NCI-H82 (cell line): ENCODE measurements around the gene RIOK2.
A peak's percentile ranks its signal among the peaks of the same experiment; 100 is the strongest.
"Not testable (repeated sequence)": the region's sequence is repeated elsewhere in the genome, so short reads cannot be mapped to it uniquely, and the experiment has no call there.

Source experiments
- DNase-seq: peaks from one replicate; lab custom pipeline; 2025; lab: John Stamatoyannopoulos, UW

The RIOK2 gene

GRCh38 chr5:97167435-97167834 lies 15.6 kb downstream of the RIOK2 start:
- DNase-seq = no peak

- no peak for DNase-seq
Observed at GRCh38 chr5:97165726-97166125, 17.3 kb downstream of the RIOK2 start.

GRCh38 chr5:97164846-97165245 lies 18.2 kb downstream of the RIOK2 start:
- DNase-seq = no peak

- no peak for DNase-seq
Observed at GRCh38 chr5:97163790-97164285, 19.2 kb downstream of the RIOK2 start.

- DNase-seq = no peak
Observed at GRCh38 chr5:97163360-97163764, 19.7 kb downstream of the RIOK2 start.

- DNase-seq = peak; percentile 78
Observed at GRCh38 chr5:97162045-97162444, 21.0 kb downstream of the RIOK2 start.

GRCh38 chr5:97157689-97158088 lies 25.4 kb downstream of the RIOK2 start:
- DNase-seq = no peak

- no peak for DNase-seq
Observed at GRCh38 chr5:97151370-97151769, 31.7 kb downstream of the RIOK2 start.

- no peak for DNase-seq
Observed at GRCh38 chr5:97150401-97150800, 32.6 kb downstream of the RIOK2 start.

GRCh38 chr5:97149709-97150108 lies 33.3 kb downstream of the RIOK2 start:
- DNase-seq = no peak

- no peak for DNase-seq
Observed at GRCh38 chr5:97148288-97148687, 34.8 kb downstream of the RIOK2 start.

GRCh38 chr5:97143704-97144103 lies 39.3 kb downstream of the RIOK2 start:
- no peak for DNase-seq

GRCh38 chr5:97142521-97143254 lies 40.4 kb downstream of the RIOK2 start, which contains the start of gene LIX1:
LIX1 (minus strand) TSS chr5:97142611; CDS start chr5:97142576, 35 bp downstream.
- DNase-seq = peak; percentile 90

GRCh38 chr5:97141539-97141938 lies 41.5 kb downstream of the RIOK2 start:
- no peak for DNase-seq

GRCh38 chr5:97141031-97141430 lies 42.0 kb downstream of the RIOK2 start:
- DNase-seq = no peak

GRCh38 chr5:97140250-97140649 lies 42.8 kb downstream of the RIOK2 start:
- not testable (repeated sequence) for DNase-seq

- DNase-seq = no peak
Observed at GRCh38 chr5:97136475-97136874, 46.6 kb downstream of the RIOK2 start.

GRCh38 chr5:97135868-97136267 lies 47.2 kb downstream of the RIOK2 start:
- no peak for DNase-seq

- DNase-seq = no peak
Observed at GRCh38 chr5:97134634-97135033, 48.4 kb downstream of the RIOK2 start.

GRCh38 chr5:97133101-97133500 lies 49.9 kb downstream of the RIOK2 start:
- DNase-seq = no peak

GRCh38 chr5:97131921-97132320 lies 51.1 kb downstream of the RIOK2 start:
- DNase-seq = peak; percentile 6

GRCh38 chr5:97131139-97131710 lies 51.8 kb downstream of the RIOK2 start:
- DNase-seq = no peak

- no peak for DNase-seq
Observed at GRCh38 chr5:97127727-97128126, 55.3 kb downstream of the RIOK2 start.
